ENCODE data around the gene ZBTB20.

The ZBTB20 gene

GRCh38 chr3:114453361-114453780, 693.7 kb downstream of the ZBTB20 start:
- no peak for DNase-seq

DNA sequence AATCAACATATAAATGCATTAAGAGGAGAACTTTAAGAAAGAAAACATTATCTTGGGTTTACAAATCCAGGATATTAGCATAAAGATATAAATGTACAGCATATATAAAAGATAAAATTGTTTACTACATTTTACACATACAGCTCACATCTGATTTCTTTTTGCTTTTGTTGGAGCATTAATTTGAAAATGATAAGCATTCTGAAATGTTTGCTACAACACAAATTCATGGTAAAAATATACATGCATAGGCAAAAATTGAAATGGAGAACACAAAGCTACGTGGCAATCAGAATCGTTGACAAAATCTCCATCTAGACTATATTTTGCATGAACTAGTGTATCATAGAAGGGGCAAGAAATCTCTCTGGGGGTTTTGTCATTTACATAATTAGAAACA, 694.2 kb downstream of the ZBTB20 start:
- DNase-seq: no peak

GRCh38 chr3:114452256-114452655, 694.8 kb downstream of the ZBTB20 start:
- DNase-seq: no peak

DNA sequence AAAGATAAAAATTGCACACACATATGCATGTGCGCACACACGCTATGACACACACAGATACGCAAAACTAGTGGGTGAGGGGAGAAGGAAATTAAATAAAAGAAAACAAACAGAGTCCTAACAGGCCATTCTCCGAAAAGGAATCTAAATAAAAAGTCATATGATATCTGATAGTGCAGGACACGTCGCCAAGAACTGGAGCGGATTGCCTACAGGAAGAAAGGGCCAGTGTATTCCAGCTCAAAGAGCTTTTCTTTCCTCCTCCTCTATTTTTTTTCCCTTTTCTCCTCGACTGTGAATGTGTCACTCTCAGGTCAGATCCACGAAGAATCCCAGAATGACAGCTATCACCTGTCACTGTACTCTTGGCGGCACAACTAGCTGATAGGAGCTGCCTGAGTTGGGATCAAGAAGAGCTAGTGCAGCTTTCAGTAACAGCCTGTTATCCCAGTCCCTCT, 695.5 kb downstream of the ZBTB20 start:
- DNase-seq: no peak

DNA sequence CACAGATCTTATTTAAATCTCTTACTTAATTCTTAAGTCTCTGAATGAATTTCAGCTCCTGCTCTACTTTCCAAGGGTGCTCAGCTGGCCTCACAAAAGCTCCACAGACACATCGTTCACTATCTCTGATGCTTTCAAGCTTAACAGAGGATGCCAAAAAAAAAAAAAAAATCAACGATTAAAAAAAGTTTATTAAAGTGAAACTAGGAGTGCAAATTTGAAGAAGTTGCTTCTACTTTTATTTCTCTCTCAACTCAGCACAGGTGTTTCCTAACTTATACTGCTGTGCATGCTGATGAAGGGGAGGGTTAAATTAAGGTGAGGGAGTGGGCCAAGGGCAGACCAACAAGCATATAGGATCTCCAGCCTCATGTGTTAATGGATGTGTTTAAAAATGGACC, 696.0 kb downstream of the ZBTB20 start:
- DNase-seq: no peak

DNA sequence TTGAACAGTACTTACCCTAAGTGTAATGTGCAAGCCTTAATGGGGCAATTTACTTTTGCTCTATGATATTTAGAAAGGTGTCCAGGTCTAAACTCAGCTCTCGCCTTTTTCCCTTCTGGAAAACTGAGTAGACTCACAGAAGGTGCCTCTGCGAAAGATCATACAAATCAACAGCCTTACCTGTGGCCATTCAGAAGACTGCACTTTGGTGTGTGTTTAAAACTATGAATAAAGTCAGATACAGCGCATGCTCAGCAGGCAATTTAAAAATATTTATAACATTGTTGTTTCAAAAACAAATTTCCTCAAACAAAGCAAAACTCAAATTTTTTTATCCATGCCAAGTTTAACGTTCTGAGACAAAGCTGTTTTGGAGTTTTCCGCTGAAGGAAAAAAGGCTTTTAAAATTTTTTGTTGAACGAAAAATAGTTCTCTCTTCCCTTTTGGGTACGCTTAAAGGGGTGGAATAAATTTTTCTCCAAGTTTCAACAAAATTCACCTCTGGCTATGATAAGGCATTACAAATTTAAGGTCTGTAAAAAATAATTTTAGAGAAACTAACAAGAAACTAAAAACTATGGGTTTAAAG, 697.0 kb downstream of the ZBTB20 start:
- no peak for DNase-seq

GRCh38 chr3:114449271-114450007, 697.6 kb downstream of the ZBTB20 start:
- DNase-seq: no peak

DNA sequence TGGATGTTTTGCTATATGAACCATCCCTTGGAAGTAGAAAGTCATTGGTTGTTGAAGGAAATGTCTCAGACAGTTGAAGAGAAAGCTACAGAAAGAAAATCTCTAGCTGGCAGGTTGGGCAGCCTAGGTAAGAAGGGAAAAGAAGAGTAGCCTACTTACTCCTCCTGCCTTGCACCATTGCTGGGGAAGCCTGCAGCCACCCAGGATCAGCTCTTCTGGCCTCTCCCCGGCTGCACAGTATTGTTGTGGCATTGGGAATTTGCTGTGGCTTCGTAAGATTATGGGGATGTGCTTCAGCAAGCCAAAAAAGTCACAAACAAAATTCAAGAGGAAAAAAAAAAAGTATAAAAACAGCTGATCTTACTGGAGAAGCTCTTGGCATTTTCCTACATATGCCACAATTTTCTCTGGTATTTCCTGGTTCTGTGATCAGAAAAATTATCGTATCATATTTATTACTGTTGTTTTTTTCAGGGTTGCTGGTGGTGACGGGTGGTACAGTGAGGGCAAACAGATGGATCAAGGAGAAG, 699.1 kb downstream of the ZBTB20 start:
- no peak for DNase-seq

DNA sequence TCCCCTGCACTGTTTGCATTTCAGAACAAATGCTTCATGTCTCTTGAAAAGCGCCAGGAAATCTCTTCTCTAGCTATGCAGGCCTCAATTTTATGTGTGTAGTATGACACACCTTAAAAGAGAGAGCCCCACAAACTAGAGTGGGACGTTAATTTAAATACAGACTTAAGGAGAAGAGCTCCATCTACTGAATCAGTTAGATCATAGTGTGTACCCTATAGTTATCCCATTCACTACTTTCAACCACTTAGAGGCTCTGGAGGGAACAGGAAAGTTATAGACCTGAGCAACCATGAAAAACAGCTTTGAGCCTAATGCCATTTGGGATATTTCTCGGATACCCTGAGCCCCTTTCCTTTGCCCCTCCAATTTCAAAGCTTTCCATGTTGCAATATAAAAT, 699.5 kb downstream of the ZBTB20 start:
- DNase-seq: no peak

GRCh38 chr3:114446600-114446999, 700.5 kb downstream of the ZBTB20 start:
- DNase-seq: no peak

DNA sequence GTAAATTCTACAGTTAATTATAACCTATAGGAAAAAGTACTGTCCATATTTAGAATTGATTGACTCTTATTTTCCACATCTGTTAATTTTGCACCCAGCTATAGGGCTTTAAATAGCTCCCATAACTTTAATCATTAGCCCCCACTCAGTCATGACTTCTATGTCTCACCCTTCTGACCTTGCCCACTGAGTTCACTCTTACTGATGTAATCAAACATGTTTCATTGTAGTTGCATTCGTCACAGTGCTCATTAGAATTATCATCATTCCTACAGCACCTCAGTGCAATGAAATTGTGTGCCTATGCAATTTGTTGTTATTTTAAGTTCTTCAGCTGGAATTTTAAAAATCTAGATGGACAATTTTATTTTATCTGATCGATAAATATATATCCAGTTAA, 701.9 kb downstream of the ZBTB20 start:
- DNase-seq: no peak

GRCh38 chr3:114444216-114444615, 702.9 kb downstream of the ZBTB20 start:
- no peak for DNase-seq

- no peak for DNase-seq
Observed at GRCh38 chr3:114442246-114442645, 704.8 kb downstream of the ZBTB20 start.

GRCh38 chr3:114441386-114441785, 705.7 kb downstream of the ZBTB20 start:
- no peak for DNase-seq

- no peak for DNase-seq
Observed at GRCh38 chr3:114440700-114441099, 706.4 kb downstream of the ZBTB20 start.

DNA sequence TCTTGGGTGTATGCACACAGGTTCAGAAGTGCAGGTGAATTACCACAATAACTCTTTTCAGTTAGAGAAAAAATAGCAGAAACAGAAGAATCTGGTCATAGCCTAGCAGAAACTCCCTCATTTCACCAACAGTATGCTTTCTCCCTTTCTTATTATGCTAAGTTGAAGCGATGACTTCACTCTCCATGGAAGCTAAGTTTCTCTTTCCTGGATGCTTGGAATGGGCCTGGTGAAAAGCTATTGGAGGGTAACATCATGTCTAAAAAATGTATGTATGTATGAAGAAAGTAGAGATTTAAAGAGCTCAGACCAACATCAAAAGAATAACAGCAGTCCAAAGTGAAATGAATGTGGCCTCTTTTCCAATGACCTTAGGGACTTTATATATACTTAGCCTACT, 707.8 kb downstream of the ZBTB20 start:
- DNase-seq: no peak

DNA sequence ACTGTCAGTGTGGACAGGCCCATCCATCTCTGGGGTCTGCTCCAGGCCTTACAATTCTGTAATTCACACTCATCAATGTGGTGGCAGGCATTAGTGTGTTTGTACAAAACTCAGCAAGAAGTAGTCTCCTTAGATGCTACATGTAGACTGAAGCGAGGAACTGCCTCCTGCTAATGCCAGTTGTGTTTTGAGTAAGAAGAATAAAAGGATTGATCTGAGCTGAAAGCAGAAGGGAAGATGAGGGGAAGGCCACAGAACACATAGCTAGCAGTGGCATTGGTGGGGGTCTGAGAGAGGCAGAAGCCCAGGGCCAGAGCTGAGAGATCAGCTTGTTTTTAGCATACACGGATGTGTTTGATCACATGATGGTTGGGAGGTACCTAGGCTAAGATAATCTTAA, 709.2 kb downstream of the ZBTB20 start:
- no peak for DNase-seq

GRCh38 chr3:114436182-114436581, 710.9 kb downstream of the ZBTB20 start:
- no peak for DNase-seq

GRCh38 chr3:114435386-114436115, 711.5 kb downstream of the ZBTB20 start:
- no peak for DNase-seq

DNA sequence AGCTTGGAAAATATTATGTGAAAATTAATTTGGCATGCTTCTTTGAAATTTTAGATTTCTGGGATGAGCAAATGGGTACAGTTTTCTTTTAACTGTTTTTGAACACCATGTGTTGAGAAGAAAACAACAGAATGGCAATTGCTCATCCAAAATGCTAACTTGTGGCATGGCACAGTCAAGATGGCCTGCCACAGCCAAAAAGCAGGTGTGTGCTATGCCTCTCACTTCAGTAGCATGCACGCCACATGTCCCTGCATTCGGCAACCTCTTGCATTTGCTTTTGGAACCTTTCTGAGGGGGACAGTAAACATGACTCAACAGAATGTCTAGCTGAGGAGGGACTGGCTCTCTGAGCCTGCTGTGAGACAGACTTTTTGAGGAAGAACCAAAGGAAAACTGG, 714.8 kb downstream of the ZBTB20 start:
- DNase-seq: no peak

DNA sequence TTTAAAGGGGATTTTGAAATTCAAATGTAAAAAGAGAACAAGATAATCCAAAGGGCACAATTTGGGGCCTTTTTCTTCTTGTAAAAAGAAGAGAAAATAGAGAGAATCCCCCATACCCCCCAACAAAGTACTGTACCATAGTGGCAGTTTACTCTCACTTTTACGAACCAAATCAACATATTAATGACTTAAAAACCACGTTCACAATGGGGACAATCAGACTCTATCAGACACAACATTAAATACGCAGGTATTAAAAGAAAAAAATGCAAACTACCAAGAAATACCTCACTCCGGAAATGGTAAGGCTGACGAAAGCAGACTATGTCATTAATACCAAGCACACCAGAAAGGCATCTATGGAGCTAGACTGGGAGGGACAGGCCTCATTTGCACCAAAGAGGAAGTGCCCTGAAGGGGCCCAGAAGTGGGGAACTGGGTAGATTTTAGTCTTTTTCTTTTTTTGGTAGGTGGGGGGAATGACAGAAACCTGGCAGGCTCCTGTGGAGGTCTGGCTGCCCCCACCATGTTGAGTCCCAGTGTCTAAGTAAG, 719.0 kb downstream of the ZBTB20 start:
- DNase-seq: no peak

DNA sequence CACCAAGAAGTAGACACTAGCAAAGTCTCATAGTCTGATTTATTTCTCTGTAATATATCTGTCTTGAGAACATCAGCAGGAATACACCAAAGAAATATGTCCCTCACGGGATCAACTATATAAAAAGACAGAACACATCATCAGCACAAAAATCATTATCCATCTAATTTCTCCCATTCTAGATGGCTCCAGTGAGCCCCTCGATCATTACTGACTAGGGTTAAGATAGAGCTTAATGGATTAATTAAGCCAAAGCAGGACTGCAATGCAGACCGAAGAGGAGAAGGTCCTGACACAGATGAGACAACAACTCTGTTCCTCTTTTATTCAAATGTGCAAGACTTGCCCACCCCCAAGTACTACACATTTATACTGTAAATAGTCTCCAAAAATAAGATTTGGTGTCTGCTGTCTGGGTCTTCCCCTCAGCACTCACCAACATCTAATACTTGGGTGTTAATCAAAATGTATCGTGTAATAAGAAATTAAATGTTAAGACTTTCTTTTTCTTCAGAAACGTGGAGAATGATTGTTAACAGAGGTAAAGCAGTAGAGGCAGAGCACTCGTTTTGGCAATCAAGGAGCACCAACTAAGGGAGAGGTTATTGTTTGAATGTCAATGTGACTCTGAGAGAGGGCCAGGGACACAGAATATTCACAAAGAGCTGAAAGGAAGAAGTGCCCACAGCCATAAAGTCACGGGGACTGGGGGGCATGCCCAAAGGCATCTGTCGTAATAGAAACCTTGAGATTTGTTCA, 719.6 kb downstream of the ZBTB20 start:
- no peak for DNase-seq

DNA sequence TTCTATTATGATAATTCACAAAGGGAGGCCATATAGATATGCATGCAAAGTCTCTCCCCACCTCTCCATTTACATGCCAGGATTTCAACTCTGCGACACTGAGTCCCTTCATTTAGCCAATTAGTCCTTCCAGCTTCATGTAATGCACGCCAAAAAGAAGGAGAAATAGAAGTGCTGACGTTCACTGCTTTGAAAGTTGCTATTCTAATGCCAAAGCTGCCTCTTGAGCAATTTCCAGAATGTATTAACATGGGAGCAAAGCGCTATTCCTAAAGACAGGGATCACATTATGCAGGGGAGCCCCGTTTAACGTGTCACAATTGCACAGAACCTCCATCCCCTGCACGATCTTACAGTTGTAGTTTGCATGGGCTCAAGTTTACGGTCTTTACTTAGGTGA, 722.8 kb downstream of the ZBTB20 start:
- DNase-seq: no peak

Measured in activated CD4-positive, alpha-beta T cell treated with anti-CD3 and anti-CD28 coated beads, Interleukin-2, amount 50 U/mL, for 4 hours (primary cell).